ENCODE data around the gene ENOX1.
"Not testable (repeated sequence)": the region's sequence is repeated elsewhere in the genome, so short reads cannot be mapped to it uniquely, and the experiment has no call there.

Gene ENOX1

DNA sequence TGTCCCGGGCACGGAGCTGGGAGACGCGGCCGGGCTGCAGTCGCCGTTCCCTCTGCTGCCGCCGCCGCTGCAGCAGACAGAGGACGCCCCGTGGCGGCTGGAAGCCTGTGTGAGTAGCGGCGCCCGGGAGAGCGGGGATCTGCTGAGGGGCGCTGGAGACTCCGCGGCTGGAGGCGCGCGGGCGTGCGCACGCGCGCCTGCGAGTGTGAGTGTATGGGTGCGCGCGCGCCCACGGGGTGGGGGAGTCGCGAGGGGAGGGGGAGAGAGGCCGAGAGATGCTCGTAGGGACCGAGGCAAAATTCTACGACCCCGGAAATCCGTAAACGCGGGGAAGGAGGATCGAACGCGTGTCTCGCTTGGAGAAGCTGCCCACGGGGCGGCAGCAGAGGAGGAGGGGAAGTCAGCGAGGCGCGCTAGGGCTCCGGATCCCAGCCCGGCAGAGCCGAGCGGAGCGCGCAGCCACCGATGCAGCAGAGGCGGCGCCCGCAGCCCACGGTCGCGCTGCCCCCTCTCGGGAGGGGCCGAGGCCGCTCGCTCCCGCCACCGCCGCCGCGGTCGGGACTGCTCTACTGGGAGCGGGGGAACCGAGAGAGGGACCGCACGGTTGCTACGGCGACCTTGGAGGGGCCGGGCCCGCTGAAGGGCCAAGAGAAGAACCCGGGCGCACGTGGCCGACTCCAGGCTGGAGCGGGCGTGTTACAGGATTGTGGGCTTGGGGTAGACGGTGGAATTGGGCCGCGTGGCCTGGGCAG is at the start of gene ENOX1:
Gene ENOX1 (minus strand): TSS at position 207 of the 752 bp plus-strand sequence.
- DNase-seq, result peak; percentile 43

DNA sequence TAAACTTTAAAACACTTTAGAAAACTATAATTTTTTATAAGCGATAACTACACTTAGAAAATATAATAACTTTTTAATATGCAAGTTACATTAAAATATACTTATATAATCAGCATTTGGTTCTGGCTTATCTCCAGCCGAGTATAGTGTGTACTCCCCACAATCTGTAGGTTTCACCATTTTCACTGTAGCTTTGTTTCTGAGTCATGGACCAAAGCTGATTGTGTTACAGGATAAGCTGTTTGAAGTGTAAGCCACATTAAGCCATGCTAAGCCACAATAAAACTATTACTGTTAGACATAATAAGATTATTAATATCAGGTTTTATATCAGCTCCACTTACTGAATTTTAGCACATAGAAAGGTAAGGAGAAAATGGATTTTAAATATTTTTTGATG is 48.9 kb upstream of the ENOX1 start:
- no peak for DNase-seq

- peak; percentile 4 for DNase-seq
Measured at GRCh38 chr13:43831088-43831487, 44.3 kb upstream of the ENOX1 start.

GRCh38 chr13:43830497-43830881 is 43.7 kb upstream of the ENOX1 start:
- DNase-seq, result peak; percentile 91

- not testable (repeated sequence) for DNase-seq
Measured at GRCh38 chr13:43824656-43825055, 37.9 kb upstream of the ENOX1 start.

- no peak for DNase-seq
Measured at GRCh38 chr13:43822969-43823368, 36.2 kb upstream of the ENOX1 start.

GRCh38 chr13:43816401-43816889 is 29.7 kb upstream of the ENOX1 start:
- DNase-seq, result no peak

- no peak for DNase-seq
Measured at GRCh38 chr13:43815204-43815603, 28.4 kb upstream of the ENOX1 start.

- DNase-seq, result no peak
Measured at GRCh38 chr13:43808676-43809075, 21.9 kb upstream of the ENOX1 start.

DNA sequence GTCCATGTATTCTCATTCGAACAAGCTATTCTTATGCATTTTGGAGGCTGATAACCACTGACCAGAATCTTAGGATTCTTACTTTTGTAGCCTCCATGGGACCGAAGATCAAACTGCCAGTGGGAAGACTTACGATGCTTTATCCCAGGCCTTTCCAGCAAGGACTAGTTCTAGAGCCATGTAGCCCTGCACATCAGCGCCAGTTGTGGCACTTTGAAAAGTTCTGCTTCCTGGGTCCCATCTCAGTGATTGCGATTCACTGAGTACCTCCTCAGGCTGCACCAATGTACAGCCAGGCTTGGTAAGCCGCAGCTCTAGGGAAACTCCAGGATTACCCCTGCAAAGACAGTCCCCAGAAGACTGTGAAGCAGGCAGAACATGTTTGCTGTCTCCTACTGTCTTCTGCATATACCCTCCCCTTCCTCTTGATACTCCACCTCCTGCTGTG is 18.9 kb upstream of the ENOX1 start:
- no peak for DNase-seq

GRCh38 chr13:43805071-43805468 is 18.3 kb upstream of the ENOX1 start:
- DNase-seq, result peak; percentile 58

DNA sequence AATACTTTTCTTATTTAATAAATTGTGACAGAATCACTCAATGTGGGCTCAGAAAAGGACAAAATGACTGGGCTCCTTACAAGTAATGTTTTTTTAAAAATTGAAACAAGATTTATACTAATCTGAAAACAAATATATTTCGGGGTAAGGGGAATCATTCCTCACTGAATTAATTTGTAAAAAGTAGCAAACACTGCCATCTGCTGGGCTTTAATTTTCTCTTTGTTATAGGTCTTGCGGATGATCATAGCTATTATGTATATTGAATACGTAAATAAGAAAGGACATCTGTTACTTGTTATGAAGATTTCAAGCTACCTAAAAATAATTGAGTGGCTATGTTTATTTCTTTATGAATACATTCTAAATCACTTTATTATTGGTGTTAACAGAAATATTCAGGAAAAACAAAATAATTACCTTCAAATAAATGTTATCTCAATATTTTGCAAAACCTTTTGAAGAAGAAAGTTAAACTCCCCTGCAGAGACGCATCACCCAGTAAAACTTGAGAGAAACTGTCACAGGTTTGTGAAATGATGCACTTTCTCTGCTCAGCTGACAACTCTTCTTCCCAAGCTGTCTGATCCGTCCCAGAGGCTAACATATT is 17.8 kb upstream of the ENOX1 start:
- peak; percentile 77 for DNase-seq

DNA sequence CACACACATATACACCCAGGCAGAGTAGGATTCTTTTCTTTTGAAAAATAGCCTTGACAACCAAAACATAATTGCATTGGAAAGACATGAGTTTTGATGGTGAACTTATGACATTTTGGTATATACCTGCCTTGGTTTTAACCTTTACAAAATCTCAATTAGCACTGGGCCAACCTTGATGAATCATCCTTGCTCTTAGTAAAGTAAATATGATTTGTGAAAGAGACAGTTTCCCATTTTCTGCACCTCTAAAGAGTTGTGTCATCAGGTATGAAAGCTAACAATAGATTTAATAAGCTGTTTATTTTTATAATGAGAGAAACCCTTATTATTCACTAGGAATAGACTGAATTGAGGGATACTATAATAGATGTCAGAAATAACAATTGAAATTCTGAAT is 15.7 kb upstream of the ENOX1 start:
- DNase-seq, result no peak

- no peak for DNase-seq
Measured at GRCh38 chr13:43800828-43801227, 14.1 kb upstream of the ENOX1 start.

GRCh38 chr13:43799191-43799590 is 12.4 kb upstream of the ENOX1 start:
- no peak for DNase-seq

DNA sequence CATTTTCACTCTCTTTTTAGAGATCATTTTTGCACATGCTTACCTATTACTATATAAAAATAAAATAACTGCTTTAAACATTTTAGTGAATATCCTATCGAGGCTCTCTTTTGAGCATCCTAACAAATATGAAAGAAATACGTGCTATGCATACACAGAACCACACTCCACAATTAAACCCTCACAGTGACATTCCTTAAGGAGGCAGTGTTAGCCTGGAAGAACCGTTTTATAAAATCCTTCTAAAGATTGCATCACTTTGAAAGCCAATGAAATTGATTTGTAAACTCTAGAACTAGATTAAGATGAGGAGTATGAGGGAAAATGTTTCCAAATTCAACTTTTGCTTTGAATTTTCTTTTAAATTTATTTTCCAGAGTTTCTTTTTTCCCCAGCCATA is 11.1 kb upstream of the ENOX1 start:
- no peak for DNase-seq

- DNase-seq, result no peak
Measured at GRCh38 chr13:43797159-43797558, 10.4 kb upstream of the ENOX1 start.

DNA sequence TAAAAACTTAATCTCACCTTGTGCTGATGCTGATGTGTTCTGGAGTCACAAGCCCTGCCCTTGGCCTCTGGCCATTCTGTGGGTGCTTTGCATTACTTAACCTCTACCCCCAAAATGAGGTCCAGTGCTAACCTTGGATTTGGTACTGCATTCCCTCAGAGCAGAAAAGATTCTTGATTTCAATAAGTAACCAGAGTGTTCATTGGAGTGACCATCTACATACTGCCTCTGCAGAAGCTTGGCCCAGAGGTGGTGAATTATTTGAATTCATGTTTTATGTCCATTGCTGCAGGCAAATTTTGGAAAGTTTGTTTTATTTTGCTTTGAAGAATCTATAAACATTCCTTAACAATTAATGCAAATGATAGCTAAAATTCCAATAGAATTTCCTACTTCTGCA is 7.6 kb upstream of the ENOX1 start:
- no peak for DNase-seq

DNA sequence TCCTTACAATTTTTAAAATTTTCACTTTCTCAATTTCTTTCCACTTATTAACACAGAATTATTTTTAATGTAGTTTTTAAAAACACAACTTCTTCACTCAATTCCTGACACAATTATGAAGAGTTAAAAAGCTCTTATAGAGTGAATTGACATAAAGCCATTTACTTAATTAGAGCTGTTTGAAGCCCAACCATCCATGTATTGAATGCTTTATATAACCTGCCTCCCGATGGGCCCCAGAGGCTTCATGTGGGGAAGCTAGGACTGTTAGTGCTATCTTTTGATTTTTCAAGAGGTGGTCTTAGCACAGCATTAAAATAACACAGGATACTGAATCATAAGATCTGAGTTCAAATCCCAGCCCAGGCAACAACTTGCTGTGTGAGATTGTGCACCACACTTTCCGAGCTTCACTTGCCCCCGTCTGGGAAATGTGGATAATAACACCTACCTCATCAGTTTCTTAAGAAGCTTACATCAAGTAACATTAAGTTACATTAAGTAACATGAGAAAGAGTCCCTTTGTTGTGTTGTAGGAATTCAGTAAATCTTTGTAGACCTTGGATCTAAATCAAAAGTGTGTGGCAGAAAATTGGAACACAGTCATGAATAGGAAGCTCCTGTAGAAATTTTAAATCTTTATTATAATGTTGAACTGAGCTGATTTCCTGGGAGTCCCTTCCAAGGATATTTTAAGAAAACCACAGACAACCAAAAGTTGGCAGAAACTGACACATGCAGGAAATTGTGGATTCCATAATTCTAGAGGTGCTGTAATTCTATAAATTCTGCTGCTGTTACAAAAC is 5.5 kb upstream of the ENOX1 start:
- no peak for DNase-seq

DNA sequence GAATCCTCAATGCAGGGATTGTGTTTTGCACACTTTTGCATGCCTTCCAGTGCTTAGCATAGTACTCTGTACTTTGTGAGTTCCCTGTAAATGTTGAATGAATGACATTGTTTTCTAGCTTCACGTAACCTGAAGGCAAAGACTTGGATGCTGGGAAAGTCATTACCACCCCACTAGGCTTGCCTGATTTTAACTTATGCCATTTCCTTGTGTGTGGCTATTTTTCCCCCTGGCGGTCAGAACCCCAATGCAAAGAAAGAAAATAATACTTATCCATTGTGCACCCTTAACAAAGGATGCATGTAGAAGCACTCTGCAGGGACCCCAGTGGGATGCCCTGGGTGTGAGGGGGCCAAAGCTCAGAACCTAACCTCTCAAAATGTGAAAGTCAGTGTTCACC is 1.2 kb upstream of the ENOX1 start:
- DNase-seq, result no peak

DNA sequence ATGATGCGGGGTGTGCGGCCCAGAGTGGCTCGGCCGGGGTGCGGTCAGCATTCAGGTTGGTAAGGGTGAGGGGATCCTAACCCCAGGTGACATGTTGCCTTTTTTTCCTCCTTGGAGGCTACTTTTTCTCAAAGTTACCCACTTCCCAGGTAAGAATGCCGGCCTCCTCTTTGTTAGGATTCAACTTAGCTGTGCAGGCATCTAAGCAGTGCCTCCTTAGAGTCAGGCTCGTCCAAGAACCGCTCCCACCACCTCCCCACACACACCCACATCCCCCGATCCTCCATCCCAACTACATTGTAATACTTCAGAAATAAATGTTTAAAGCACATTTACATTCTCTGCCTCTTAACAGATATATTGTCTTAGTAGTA is 733 bp upstream of the ENOX1 start:
- no peak for DNase-seq

GRCh38 chr13:43786472-43786765 is 353 bp downstream of the ENOX1 start:
- DNase-seq, result no peak

DNA sequence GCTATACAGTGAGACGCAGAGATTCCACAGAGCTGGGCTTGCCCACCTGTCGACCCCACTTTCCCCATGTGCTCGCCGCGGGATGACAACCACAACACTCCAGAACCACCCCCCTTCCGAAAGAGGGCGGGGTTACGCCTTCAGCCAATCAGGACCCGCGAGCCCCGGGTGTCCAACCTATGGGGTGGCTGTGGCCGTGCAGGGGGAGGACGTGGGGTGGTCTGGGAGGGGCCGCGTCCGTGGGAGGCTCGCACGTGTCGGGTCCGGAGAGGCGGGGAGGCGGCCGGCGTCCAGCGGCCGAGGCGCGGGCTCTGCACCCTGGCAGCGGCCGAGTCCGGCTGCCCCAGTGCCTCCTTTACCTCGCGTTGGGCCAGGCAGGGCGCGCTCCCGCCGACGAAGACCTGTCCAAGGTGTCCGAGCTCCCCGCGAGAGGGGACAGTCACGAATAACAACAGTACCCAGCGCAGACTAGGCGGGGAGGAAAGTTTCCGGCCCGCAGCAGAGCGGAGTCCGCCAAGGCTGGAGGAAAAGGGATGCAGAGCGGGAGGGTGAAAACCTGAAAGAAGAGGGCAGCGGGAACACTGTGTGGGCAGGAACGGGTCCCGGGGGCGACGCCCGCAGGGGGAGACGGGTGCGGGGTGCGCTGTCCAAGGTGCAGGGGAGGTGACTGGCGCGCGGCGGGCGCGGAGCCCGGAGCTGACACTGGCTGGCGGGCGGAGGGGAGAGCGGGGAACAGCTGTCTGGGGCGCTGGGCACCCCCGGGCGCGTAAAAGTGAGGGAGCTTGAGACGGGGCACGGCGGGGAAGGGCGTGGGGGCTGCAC is 911 bp downstream of the ENOX1 start:
- DNase-seq, result peak; percentile 12

All from suppressor macrophage treated with lipopolysaccharide for 4 hours (primary cell).